HepG2 (cell line): ENCODE results near the gene NUDT3.

Source experiments
- CREB1 ChIP-seq, 2 experiments: fragments of 450-650 bp in 1 of 2; IDR thresholded peaks; 2 replicates each; pipeline ENCODE4 v1.6.1; 2016 to 2017; ENCODE audit warnings: control low read depth in 1 of 2, mild to moderate bottlenecking in 1 of 2, missing compliant biosample characterization in 1 of 2, missing genetic modification characterization in 1 of 2
- CTCF ChIP-seq: sonication (generic); formaldehyde crosslinking; IDR thresholded peaks from 2 replicates; pipeline ENCODE4 v1.5.0; 2020; ENCODE audit warnings: mild to moderate bottlenecking, missing genetic modification reagents, moderate library complexity
- ELF4 ChIP-seq: sonication (generic); formaldehyde crosslinking; IDR thresholded peaks from 2 replicates; pipeline ENCODE4 v1.5.0; 2020; ENCODE audit warnings: missing genetic modification reagents, mild to moderate bottlenecking, moderate library complexity, borderline replicate concordance
- JUN ChIP-seq: sonication (generic); formaldehyde crosslinking; IDR thresholded peaks from 2 replicates; pipeline ENCODE4 v1.4.0; 2020; ENCODE audit warnings: mild to moderate bottlenecking, missing genetic modification reagents
- JUND ChIP-seq: sonication (generic); formaldehyde crosslinking; IDR thresholded peaks from 2 replicates; pipeline ENCODE4 v1.8.0; 2022; ENCODE audit warnings: mild to moderate bottlenecking, missing genetic modification reagents
- MAX ChIP-seq: IDR thresholded peaks from 2 replicates; pipeline ENCODE4 v1.6.1; 2012; ENCODE audit warnings: inconsistent platforms
- POLR2A ChIP-seq, 2 experiments: IDR thresholded peaks; 2 replicates each; pipeline ENCODE4 v1.6.1; 2011; ENCODE audit warnings: low read depth in 2 of 2, low read length in 2 of 2, mild to moderate bottlenecking in 1 of 2, moderate library complexity in 1 of 2; ENCODE audit not compliant: insufficient read depth in 1 of 2
- ZKSCAN1 ChIP-seq: fragments of 150-350 bp; IDR thresholded peaks from 2 replicates; pipeline ENCODE4 v1.6.1; 2014; ENCODE audit warnings: low read length
- ZNF619 ChIP-seq: sonication (generic); formaldehyde crosslinking; IDR thresholded peaks from 2 replicates; pipeline ENCODE4 v1.4.0; 2020; ENCODE audit warnings: mild to moderate bottlenecking, missing genetic modification reagents
- ZSCAN29 ChIP-seq: sonication (generic); formaldehyde crosslinking; conservative IDR thresholded peaks from 2 replicates; pipeline ENCODE4 v1.4.0; 2020; ENCODE audit warnings: mild to moderate bottlenecking, missing genetic modification reagents
- TF ChIP-seq, protein P1 (sequence below): sonication (generic); formaldehyde crosslinking; IDR thresholded peaks from 2 replicates; pipeline ENCODE4 v1.4.0; 2020; ENCODE audit warnings: missing genetic modification reagents

- TF ChIP-seq ELF4 (CRISPR knock-in tag) = no peak
- TF ChIP-seq CTCF (CRISPR knock-in tag) = no peak
- TF ChIP-seq ZSCAN29 (CRISPR knock-in tag) = no peak
- no peak for TF ChIP-seq MAX
- TF ChIP-seq ZKSCAN1 = no peak
- no peak for TF ChIP-seq JUN (CRISPR knock-in tag)
- no peak for TF ChIP-seq CREB1 (IDR thresholded peaks at IDR 0.05)
- no peak for TF ChIP-seq CREB1 (CRISPR knock-in tag; IDR thresholded peaks at IDR 0.05)
- TF ChIP-seq, protein P1, sequence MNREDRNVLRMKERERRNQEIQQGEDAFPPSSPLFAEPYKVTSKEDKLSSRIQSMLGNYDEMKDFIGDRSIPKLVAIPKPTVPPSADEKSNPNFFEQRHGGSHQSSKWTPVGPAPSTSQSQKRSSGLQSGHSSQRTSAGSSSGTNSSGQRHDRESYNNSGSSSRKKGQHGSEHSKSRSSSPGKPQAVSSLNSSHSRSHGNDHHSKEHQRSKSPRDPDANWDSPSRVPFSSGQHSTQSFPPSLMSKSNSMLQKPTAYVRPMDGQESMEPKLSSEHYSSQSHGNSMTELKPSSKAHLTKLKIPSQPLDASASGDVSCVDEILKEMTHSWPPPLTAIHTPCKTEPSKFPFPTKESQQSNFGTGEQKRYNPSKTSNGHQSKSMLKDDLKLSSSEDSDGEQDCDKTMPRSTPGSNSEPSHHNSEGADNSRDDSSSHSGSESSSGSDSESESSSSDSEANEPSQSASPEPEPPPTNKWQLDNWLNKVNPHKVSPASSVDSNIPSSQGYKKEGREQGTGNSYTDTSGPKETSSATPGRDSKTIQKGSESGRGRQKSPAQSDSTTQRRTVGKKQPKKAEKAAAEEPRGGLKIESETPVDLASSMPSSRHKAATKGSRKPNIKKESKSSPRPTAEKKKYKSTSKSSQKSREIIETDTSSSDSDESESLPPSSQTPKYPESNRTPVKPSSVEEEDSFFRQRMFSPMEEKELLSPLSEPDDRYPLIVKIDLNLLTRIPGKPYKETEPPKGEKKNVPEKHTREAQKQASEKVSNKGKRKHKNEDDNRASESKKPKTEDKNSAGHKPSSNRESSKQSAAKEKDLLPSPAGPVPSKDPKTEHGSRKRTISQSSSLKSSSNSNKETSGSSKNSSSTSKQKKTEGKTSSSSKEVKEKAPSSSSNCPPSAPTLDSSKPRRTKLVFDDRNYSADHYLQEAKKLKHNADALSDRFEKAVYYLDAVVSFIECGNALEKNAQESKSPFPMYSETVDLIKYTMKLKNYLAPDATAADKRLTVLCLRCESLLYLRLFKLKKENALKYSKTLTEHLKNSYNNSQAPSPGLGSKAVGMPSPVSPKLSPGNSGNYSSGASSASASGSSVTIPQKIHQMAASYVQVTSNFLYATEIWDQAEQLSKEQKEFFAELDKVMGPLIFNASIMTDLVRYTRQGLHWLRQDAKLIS = no peak
- TF ChIP-seq ZNF619 (CRISPR knock-in tag) = no peak
- TF ChIP-seq POLR2A (IDR thresholded peaks at IDR 0.05; ENCODE audit: insufficient read depth in 1 of 2, low read depth in 2 of 2, low read length in 2 of 2) = no peak
- no peak for TF ChIP-seq JUND
Measured at GRCh38 chr6:34339971-34340370, 52.5 kb downstream of the NUDT3 start.
